Stimulated activated naive CD8-positive, alpha-beta T cell treated with anti-CD3 and anti-CD28 coated beads, Interleukin-15, Interleukin-2, amounts not matched to agents 100 ng/mL and 50 ng/mL, for 24 hours (primary cell): ENCODE data around the gene LRFN4.

ENCODE experiments used
- H3K27ac Mint-ChIP-seq: one replicate; pipeline ENCODE4 v1.8.0; 2021; ENCODE audit warnings: mild to moderate bottlenecking, mixed read lengths
- H3K27me3 Mint-ChIP-seq: one replicate; pipeline ENCODE4 v1.8.0; 2021; ENCODE audit warnings: mixed read lengths
- H3K36me3 Mint-ChIP-seq: one replicate; pipeline ENCODE4 v1.8.0; 2021; ENCODE audit warnings: low read depth, mixed read lengths
- H3K4me1 Mint-ChIP-seq: one replicate; pipeline ENCODE4 v1.8.0; 2021; ENCODE audit warnings: low read depth, mixed read lengths
- H3K4me3 Mint-ChIP-seq: one replicate; pipeline ENCODE4 v1.8.0; 2021; ENCODE audit warnings: mild to moderate bottlenecking, mixed read lengths
- H3K9me3 Mint-ChIP-seq: one replicate; pipeline ENCODE4 v1.8.0; 2021; ENCODE audit warnings: mixed read lengths

The LRFN4 gene

DNA sequence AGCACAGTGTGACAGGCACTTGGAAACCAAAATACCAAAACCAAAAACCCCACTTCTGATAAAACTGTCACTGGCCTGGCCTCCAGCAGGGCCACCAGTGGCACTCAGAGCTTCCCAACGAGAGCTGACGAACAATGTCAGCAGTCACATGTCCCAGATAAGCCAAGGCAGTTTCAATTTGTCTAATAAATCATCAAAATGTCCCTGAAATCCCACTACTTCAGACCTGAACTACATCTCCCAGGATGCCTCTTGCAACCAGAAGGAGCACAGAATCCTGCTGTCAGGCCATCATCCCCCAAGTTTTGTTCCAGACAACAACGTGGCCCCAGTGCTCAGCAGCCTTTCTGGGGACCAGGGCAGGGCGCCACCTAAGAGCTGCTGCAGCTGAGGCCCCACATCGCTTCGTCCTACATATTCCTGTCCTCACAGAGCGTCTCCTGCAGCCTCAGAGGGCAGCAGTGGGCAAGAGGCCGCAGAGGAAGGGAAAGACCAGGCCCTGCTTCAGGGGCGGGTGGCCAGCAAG is 25.1 kb downstream of the LRFN4 start:
- Mint-ChIP-seq H3K9me3 (no peaks in the 10 kb centered on the region), H3K4me1 (peaks cover 6% of the 10 kb centered on the region), H3K27ac (no peak overlapping the region), H3K36me3 (no peaks in the 10 kb centered on the region), H3K27me3 (no peaks in the 10 kb centered on the region), H3K4me3 (no peak overlapping the region)

DNA sequence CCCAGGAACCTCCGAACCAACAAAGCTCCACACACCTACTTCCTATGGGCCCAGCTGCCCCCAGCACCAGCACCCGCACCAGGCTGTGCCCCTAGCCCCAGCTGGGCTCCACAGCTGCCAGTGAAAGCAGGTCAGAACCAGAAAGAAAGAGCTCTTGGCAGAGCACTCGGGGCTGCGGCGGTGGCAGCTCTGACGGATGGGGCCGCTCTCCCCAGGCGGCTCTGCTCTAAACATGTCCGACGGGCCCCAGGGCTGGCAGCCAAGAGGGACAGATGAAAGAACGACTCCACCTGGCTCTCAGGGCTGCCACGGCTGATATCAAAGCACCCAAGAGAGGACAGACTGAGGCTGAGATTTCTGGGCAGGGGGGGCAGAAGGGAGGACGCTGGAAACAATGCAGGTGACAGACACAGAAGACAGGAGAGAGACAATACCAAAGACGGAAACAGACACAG is 25.7 kb downstream of the LRFN4 start:
- H3K36me3 Mint-ChIP-seq: no peaks in the 10 kb centered on the region
- no peaks in the 10 kb centered on the region for H3K9me3 Mint-ChIP-seq
- H3K4me1 Mint-ChIP-seq: peaks cover 6% of the 10 kb centered on the region
- H3K27ac Mint-ChIP-seq: no peak overlapping the region
- no peaks in the 10 kb centered on the region for H3K27me3 Mint-ChIP-seq
- no peak overlapping the region for H3K4me3 Mint-ChIP-seq

DNA sequence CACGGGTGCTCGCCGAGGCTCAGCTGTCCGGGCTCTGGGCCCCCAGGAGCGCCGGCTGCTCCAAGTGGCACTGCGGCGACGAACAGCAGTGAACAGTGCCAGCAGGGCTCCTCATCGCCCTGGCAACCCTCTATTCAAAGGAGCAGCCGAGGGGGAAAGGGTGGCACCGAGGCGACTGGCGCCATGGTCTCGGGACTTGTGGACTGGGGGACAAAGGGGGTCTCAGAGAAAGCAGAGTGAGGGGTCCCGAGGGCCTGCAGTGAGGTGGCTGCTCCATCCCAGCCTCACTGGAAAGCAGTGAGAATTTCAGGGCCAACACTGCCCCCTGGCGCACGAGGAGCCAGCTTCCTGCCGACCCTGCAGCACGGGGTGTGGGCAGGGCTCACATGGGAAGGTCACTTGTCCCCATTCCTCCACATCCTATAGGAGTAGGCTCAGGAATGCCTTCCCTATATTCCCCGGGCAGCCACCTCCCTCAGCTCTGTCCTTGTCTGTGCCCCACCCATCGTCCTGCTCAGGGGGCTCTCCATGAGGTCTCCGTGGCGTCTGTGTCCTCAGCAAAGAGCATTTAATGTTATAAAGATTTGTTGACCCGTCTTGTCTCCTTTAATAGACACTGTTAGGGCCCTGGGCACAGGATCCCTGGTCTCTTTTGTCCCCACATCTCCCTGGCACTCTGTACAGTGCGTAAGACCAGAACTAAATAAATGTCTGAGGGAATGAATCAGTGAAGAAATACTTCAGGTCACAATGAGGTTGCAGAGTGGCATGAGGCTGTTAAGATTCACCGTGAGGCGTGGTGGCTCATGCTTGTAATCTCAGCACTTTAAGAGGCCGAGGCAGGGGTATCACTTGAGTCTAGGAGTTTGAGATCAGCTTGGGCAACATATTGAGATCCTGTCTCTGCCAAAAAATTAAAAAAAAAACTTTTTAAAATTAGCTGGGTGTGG is 26.4 kb downstream of the LRFN4 start:
- peaks cover 6% of the 10 kb centered on the region for H3K4me1 Mint-ChIP-seq
- H3K9me3 Mint-ChIP-seq: no peaks in the 10 kb centered on the region
- H3K27ac Mint-ChIP-seq: no peak overlapping the region
- no peak overlapping the region for H3K4me3 Mint-ChIP-seq
- H3K36me3 Mint-ChIP-seq: no peaks in the 10 kb centered on the region
- H3K27me3 Mint-ChIP-seq: no peaks in the 10 kb centered on the region

DNA sequence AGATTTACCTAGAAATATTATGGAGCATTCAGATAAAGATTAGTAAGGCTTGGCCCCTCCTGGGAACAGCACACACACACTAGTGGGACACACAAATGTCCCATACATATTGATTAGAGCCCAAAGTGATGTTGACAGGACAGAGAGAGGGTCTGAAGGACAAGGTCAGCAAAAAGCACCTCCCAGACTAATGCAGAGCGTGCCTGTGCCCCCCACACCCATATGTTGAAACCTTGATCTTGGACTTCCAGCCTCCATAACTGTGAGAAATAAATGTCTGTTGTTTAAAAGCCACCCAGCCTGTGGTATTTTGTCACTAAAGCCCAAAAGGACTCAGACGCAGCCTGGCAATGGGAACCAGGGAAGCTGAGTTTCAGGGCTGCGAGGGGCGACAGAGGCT is 27.6 kb downstream of the LRFN4 start:
- peaks cover 6% of the 10 kb centered on the region for H3K4me1 Mint-ChIP-seq
- no peaks in the 10 kb centered on the region for H3K9me3 Mint-ChIP-seq
- no peaks in the 10 kb centered on the region for H3K36me3 Mint-ChIP-seq
- no peak overlapping the region for H3K4me3 Mint-ChIP-seq
- H3K27me3 Mint-ChIP-seq: no peaks in the 10 kb centered on the region
- no peak overlapping the region for H3K27ac Mint-ChIP-seq

DNA sequence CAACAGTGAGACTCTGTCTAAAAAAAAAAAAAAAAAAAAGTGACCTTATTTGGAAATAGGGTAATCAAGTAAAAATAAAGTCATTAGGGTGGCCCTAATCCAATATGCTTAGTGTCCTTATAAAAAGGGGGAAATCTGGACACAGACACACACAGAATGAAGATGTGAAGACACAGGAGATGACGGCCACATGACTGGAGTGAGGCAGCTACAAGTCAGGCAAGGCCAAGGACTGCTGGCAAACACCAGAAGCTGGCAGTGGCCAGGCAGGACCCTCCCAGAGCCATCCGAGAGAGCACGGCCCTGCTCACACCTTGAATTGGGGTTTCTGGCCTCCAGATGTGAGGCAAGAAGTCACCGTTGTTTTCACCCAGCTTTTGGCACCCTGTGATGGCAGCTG is 28.6 kb downstream of the LRFN4 start:
- Mint-ChIP-seq H3K36me3 (no peaks in the 10 kb centered on the region), H3K27ac (no peak overlapping the region), H3K4me1 (peaks cover 1% of the 10 kb centered on the region), H3K27me3 (no peaks in the 10 kb centered on the region), H3K4me3 (no peak overlapping the region), H3K9me3 (no peaks in the 10 kb centered on the region)

DNA sequence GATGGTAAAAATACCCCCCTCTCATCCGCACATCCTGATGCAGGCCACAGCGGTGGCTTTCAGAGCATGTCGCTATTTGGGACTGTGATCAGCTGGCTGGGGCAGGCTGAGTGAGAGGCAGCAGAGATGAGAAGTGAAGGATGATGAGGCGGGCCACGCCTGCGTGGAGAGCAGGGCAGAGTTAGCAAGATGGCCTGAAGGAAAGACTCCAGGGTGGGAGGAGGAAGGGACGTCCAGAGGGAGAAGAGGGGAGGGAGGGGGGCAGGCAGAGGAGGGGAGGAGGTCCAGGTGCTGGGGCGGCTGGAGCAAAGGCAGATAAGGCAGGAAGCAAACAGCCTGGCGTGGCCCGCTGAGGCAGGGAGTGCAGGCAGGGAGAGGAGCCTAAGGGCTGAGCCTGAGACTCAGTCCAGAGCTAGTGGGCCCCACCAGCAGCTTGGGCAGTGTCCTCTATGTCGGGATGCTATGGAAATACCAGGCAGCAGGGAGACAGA is 29.1 kb downstream of the LRFN4 start:
- Mint-ChIP-seq H3K36me3 (no peaks in the 10 kb centered on the region), H3K4me3 (no peak overlapping the region), H3K27ac (no peak overlapping the region), H3K9me3 (no peaks in the 10 kb centered on the region), H3K4me1 (no peaks in the 10 kb centered on the region), H3K27me3 (no peaks in the 10 kb centered on the region)

DNA sequence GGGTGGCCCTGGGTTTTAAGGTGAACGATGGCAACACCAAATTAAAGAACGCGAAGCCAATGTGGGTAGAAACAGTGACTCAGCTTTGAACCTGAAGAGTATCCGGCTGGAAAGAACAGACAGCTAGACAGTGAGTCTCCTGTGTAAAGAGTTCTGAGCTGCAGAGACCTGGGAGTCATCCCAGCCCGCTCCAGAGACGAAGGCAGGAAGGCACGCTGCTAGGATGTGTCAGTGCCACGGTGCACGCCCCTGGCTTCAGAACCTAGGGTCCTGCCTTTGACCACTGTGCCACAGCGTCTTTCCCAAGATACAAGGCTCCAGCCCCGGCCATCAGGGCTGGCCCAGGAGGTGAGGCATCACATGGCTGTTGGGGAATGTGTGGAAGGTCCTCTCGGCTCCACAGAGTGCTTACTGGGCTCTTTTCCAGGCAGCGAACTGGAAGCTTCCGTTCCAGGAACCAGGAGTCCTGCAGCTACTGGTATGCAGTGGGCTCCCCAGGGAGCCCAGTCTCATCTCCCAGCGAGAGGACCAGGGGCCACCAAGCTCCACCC is 29.9 kb downstream of the LRFN4 start:
- H3K27me3 Mint-ChIP-seq: no peaks in the 10 kb centered on the region
- peaks cover 1% of the 10 kb centered on the region for H3K4me1 Mint-ChIP-seq
- no peaks in the 10 kb centered on the region for H3K9me3 Mint-ChIP-seq
- H3K36me3 Mint-ChIP-seq: no peaks in the 10 kb centered on the region
- no peak overlapping the region for H3K27ac Mint-ChIP-seq
- H3K4me3 Mint-ChIP-seq: no peak overlapping the region

DNA sequence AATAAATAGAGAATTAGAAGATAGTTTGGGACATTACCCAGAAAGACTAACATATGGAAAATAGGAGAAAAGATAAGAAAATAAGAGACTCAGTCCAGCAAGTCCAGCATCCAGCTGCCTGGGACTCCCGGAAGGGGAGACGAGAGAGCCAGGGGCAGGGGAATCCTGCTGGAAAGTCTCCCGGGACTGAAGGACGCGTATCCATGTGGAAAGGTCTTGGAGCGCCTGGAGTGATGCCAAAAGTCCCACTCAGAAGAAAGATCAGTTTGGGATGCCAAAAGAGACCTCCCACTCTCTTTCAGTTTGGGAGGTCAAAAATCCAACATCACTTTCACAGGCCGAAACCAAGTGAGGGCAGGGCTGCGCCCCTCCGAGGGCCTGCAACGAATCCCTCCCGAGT is 30.7 kb downstream of the LRFN4 start:
- Mint-ChIP-seq H3K4me3 (no peak overlapping the region), H3K27ac (no peak overlapping the region), H3K9me3 (no peaks in the 10 kb centered on the region), H3K27me3 (no peaks in the 10 kb centered on the region), H3K36me3 (no peaks in the 10 kb centered on the region), H3K4me1 (peaks cover 9% of the 10 kb centered on the region)

DNA sequence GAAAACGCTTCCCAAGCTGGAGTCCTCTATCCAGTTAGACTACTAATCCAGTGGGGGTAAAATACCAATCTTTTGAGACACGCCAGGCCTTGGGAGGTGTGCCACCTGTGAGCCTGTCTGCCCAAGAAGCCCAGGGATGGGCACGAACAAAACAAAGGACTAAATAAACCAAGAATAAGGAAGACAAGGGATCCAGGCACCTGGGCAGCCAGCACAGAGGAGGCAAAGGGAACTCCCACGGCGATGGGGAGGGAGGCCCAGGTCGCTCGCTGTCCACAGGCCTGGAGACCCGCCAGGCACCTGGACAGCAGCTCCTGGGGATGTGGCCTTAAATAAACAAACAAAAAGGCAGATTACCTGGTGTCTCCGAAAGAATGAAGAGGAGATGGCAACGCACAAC is 31.4 kb downstream of the LRFN4 start:
- H3K27me3 Mint-ChIP-seq: no peaks in the 10 kb centered on the region
- no peaks in the 10 kb centered on the region for H3K36me3 Mint-ChIP-seq
- no peak overlapping the region for H3K27ac Mint-ChIP-seq

DNA sequence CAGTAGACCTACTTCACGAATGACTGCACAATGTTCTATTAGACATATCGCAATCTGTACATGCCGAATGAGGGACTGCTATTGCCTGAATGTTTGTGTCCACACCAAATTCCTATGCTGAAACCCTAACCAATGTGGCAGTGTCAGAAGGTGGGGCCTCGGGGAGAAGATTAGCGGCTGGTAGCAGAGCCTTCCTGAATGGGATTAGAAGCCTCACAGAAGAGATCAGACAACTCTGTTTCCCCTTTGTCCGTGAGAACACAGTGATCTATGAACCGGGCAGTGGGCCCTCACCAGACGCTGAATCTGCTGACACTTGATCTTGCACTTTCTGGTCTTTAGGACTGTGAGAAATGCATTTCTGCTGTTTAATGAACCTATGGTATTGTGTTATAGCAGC is 33.1 kb downstream of the LRFN4 start:
- H3K4me1 Mint-ChIP-seq: peaks cover 16% of the 10 kb centered on the region
- H3K27ac Mint-ChIP-seq: no peak overlapping the region
- H3K36me3 Mint-ChIP-seq: no peaks in the 10 kb centered on the region
- H3K9me3 Mint-ChIP-seq: no peaks in the 10 kb centered on the region
- no peak overlapping the region for H3K4me3 Mint-ChIP-seq
- no peaks in the 10 kb centered on the region for H3K27me3 Mint-ChIP-seq

More for the DNA sequence above, 31.4 kb downstream of the LRFN4 start:
- peaks cover 15% of the 10 kb centered on the region for H3K4me1 Mint-ChIP-seq
- H3K9me3 Mint-ChIP-seq: no peaks in the 10 kb centered on the region
- H3K4me3 Mint-ChIP-seq: no peak overlapping the region

DNA sequence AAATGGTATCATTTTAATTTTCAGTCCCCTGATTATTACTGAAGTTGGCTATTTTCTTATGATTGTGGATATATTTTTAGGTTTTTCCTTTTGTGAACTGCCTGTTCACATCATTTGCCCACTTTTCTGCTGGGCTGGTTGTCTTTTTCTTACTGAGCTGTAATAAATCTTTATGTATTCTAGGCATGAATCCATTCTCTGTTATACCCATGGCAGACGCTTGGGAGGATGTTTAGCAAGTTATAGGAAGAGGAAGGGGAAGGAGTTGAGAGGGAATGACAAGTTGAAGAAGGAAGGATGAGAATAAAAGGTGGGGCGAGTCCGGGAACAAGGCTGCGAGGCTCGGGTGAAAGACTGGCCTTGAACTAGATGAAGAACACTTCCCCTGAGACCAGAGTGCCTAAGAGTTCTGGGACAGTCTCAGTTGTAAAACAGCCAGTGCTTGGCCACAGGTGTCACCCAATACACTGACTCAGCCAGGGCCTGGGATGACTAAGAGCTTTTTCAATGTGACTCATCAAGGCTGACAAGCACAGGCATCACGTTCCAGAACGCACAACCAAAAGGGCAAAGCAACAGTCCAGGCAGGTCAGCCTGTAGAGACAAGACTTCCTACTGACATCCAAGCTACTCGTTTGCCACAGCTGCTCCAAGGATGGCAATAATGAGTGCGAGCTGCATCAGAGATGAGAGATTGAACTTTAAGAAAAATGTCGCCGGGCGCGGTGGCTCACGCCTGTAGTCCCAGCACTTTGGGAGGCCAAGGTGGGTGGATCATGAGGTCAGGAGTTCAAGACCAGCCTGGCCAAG is 35.2 kb downstream of the LRFN4 start:
- no peaks in the 10 kb centered on the region for H3K27me3 Mint-ChIP-seq
- no peaks in the 10 kb centered on the region for H3K9me3 Mint-ChIP-seq
- H3K4me1 Mint-ChIP-seq: peaks cover 16% of the 10 kb centered on the region
- H3K27ac Mint-ChIP-seq: peak overlapping the region; percentile 38
- no peaks in the 10 kb centered on the region for H3K36me3 Mint-ChIP-seq
- H3K4me3 Mint-ChIP-seq: no peak overlapping the region

DNA sequence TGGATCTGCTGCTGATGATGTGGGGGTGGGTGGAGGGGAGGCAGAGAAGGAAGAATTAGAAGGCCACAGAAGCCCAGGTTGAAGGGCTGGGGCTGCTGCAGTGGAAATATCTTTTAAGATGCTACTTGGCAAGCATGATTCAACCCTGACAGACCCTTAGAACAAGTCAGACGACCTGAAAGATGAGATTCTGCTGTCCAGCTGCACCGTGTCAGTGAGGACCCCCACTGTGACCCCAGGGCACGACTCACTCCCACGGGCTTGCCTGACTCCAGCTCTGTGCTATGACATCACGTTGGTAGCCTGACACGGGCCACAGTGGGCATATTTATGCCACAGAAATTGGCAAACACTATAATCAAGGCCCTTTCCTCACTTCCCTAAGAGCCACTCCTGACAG is 36.0 kb downstream of the LRFN4 start:
- peaks cover 16% of the 10 kb centered on the region for H3K4me1 Mint-ChIP-seq
- no peaks in the 10 kb centered on the region for H3K27me3 Mint-ChIP-seq
- H3K9me3 Mint-ChIP-seq: no peaks in the 10 kb centered on the region
- H3K36me3 Mint-ChIP-seq: no peaks in the 10 kb centered on the region
- no peak overlapping the region for H3K27ac Mint-ChIP-seq
- no peak overlapping the region for H3K4me3 Mint-ChIP-seq

DNA sequence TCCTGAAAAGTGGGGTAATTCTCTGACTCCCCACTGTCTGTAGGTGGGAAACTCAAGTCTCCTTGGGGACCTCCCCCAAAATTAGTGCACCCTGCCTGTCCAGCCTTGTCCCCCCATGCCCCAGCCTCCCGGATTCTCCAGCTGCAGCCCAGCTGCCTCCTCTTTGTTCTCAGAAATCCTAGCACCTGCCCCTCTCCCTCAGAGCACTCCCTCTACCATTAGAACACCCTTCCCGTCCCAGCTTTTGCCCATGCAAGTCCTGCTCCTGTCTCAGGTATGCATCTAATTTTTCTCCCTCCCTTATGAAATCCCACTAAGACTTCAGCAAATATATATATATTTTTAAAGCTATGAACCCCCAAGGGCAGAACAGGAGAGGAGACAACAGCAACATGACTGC is 37.3 kb downstream of the LRFN4 start:
- Mint-ChIP-seq H3K27ac (no peak overlapping the region), H3K27me3 (no peaks in the 10 kb centered on the region), H3K4me1 (peaks cover 16% of the 10 kb centered on the region), H3K4me3 (no peak overlapping the region), H3K36me3 (no peaks in the 10 kb centered on the region), H3K9me3 (no peaks in the 10 kb centered on the region)

DNA sequence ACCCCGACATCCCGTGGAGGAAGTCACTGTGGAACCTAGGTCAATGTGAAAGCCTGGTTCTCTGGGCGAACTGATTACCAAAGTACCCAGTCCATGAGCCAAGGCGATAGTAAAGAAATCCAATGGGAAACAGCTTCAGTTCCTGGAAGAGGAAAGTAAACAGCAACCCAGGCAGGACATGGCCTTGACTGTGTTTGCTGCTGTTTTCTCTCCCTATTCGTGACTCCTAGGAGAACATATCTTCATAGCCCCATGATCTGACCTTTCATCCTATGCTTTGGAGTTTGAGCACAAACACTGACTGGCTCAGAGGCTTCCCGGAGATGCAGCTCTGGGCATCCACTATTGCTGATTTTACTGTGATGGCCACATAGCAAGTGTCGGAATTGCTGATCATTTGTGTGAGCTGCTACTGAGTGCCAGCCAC is 45.1 kb downstream of the LRFN4 start:
- no peaks in the 10 kb centered on the region for H3K9me3 Mint-ChIP-seq
- no peaks in the 10 kb centered on the region for H3K36me3 Mint-ChIP-seq
- H3K4me3 Mint-ChIP-seq: no peak overlapping the region
- H3K27me3 Mint-ChIP-seq: no peaks in the 10 kb centered on the region
- no peak overlapping the region for H3K27ac Mint-ChIP-seq
- no peaks in the 10 kb centered on the region for H3K4me1 Mint-ChIP-seq
